GM21423 (cell line): ENCODE measurements around the gene STX16.

Source experiments
- ATAC-seq: cut with Tn5 transposase; IDR thresholded peaks from one replicate; pipeline ENCODE4 v1.9.1; 2021; ENCODE audit warnings: mild to moderate bottlenecking, moderate library complexity; ENCODE audit not compliant: unreplicated experiment

Gene STX16

DNA sequence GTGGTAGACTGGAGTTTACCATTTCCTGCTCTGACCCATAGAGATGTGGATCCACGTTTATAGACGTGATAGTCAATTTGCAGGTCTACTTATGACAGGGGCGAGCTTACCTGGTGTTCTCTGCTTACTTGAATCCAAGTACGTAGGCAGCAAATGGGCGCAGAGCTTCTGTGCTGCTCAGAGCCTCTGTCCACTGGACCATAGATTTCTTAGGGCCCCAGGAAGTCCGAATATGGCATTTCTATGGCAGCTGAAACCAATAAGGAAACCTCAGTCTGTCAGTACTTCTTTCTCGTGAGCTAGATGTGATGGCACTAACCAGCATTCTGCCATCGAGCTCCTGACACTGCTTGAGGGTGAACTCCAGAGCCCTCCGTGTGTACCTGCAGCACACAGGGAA lies 22.0 kb downstream of the STX16 start:
- ATAC-seq, result no peak

DNA sequence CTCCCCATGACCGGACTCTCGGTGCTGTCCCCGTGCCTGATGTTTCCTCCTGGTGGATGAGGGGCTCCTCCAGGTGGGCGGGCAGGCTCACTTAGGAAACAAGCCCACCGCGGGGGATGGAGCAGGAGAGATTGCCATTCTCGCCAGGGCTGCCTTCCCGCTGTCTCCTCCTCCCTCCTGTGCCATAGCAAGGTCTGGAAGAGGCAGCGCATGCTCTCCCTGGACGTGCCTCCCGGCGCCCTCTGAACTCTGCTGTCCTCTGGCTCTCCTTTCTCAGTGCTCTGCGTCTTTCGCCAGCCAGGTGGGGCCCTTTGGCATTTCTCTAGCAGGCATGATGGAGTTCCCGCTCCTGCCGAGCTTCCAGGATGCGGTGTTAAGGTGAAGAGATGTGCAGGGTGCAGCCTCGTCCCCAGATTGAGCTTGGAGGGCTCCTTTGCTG lies 24.1 kb downstream of the STX16 start:
- no peak for ATAC-seq

DNA sequence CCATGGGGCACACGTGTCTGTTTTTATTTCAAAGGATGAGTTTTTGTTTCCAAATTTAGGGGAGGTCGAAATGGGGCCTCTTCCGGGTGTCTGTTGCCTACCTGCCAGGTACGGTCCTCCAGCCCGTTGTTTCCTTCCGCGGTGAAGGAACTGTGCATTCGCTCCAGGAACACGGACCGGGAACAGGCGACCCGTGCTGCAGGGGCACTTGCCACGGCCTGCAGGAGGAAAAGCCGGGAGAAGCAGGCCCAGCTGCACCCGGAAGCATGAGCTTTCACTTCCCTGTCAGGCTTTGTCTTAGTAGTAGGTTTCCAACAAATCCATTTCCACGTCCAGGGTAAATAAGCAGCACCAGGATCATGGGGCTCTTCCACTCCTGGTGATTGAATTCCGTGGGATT lies 24.6 kb downstream of the STX16 start:
- ATAC-seq, result no peak

DNA sequence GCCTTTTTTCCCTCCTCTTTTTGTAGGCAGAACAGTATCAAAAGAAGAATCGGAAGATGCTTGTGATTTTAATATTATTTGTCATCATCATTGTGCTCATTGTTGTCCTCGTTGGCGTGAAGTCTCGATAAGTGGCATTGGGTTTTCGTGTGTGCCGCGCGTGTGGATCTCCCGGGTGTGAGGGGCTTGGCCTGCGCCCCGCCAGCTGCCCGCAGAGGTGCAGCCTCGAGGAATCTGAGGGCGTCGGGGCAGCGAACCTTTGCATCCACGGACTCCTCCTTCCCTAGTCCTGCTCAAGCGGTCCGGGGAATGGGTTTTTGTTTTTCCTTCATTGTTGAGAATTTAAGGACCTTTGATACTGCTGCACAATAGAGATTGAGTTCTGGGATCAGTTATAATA lies 25.1 kb downstream of the STX16 start:
- no peak for ATAC-seq

DNA sequence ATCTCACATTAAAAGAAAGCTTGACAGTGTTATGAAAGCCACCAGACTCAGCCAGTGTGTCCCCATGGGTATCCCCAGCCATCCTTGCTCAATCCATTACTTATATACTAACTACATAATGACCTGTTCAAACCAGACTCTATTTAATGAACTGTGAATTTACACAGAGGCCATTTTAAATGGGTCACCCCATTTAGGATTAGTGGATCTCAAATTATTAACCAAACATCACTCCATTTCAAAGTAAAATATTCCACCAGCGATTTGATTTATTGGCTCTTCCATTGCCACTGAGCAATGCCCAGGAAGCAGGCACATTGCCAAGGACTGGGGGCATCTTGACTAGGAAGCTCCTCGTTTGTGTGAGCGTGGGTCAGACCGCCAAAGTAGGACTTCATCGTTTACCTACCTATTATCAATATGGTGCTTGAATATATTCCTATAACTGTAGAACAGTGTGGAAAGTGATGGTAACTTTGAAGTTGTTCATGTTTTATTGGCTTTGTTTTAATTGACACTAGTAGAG lies 26.1 kb downstream of the STX16 start:
- no peak for ATAC-seq

DNA sequence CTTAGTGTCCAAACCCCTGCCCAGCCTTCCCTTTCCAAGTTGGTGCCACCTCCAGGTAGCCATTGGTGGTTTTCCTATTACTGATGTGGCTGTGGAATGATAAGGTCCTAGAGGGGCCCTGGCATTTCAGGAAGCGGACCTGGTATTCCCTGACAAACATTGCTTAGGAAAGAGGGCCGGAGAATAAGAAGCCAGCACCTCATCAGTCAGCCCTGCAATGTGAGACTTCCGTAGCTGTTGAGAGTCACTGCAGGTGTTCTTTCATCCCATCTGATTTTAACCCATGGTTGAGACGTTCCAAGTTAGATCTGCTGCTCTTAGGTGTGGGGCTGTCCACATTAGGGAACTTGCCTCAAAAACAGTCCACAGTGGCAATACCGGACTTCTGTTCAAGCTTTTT lies 26.7 kb downstream of the STX16 start:
- no peak for ATAC-seq

DNA sequence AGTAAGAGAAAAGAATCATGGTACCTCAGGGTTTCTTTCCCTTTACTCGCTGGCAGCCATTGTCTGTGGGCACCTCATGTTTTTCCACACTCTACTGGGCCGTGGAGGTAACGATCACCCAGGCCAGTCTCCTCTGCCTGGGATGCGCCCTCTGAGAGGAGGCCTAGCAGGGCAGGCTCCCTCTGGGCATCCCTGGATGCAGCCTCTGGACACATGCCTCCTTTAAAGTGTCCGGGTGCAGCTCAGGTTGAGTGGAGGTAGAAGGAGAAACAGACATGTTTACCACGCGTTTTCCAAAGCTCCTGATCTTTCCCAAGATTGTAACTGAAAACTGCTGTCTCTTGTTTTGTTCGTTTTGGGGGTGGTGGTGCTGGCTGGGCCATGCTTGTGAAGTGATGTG lies 27.7 kb downstream of the STX16 start:
- ATAC-seq, result no peak

DNA sequence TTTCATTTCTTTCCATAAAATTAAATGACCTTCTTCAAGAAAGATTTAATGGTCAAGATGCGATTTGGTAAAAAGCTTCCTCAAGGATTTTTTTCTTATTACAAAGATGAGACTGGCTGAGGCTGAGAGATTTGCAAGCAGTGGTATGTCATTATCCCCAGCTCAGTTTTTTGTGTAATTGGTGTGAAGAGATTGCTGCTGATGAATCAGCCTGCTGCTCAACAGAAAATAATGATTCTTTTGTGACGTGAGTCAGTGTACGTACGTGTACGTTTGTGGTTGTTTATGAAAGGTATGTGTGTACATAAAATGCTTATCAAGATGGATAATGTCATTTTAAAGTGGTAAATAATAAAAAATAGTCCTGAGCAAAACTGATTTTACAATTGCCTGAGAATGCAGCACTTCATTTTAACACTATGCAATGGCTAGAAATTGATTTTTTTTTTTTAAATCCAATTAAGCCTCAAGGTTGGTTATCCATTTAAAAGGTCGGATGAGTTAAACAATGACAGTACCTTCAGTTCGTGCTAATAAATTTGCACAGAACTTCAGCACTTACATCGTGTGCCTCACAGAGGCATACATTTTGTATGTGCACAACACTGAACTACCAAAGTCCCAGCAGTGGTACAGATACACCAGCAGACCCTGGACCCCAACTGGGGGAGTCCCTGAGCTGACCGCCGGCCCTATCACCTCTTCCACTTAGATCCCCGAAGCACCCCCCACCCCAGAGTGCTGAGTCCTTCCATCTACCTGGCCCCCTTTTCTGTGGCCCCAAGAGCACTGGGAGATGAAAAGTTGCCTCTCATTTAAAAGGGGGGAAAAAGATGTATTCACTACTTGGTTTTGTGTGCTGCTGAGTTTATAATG lies 31.8 kb downstream of the STX16 start:
- no peak for ATAC-seq

DNA sequence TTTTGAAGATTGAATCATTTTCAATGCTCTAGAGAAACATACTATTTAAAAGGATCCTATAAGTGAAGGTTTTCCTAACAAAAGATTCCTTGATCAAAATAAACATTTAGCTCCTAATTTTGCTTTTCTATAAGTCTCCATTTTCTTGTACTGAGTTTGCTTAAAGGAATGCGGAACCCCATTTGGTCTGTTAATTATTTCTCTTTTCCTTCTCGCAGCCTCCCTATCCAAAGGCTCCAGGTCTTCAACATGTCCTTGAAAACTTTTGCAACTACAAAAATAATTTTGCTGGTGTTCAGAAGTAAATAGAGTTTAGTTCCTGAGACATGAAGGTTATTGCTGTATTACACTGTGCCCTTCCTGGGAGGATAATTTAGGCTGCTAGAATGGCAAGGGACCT lies 33.2 kb downstream of the STX16 start:
- no peak for ATAC-seq

DNA sequence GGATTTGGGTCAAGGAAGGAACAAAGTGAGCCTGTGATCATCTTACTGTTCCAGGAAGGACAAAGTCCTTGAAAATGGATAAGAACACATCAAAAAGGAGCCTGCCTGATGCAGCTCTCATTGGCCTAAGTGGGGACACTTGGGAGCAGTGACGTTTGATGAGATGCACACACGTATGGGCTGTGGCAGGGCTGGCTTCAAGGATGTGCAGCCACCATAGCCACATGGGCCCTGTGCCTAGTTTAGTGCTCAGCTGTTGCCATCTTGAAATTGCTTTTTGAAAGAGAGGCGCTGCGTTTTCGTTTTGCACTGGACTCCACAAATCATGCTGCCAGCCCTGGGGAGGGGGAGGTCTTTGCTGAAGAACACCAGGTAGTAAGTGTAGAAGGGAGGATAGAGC lies 34.9 kb downstream of the STX16 start:
- ATAC-seq, result no peak

DNA sequence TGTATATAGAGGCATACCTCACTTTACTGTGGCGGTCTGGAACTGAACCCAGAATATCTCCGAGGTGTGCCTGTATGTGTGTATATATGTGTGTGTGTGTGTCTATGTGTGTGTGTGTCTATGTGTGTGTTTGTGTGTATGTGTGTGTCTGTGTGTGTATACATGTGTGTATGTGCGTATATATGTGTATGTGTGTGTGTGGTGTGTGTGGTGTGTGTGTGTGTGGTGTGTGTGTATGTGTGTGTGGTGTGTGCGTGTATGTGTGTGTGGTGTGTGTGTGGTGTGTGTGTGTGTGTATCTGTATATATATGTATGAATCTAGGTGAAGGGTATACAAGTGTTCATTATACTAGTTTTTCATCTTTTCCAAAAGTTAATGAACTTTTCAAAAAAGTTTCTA lies 37.3 kb downstream of the STX16 start:
- no peak for ATAC-seq

DNA sequence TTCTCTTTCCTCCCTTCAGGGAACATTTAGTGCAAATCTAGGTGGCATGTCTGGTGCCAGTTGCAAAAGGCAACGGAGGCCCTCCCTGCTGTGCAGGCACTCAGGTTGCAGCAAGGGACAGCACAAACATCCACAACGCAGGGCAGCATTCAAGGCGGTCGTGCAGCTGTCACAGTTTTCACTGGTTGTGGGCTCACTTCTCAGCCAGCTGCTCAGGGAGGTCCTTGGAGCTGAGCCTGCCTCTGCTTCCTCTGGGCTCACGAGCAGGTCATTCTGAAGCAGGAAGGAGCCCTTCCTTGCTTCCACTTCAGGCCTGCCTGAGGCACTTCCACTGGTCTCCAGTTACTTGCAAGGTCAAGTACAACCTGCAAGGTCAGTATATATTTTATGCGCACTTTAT lies 37.8 kb downstream of the STX16 start:
- no peak for ATAC-seq

DNA sequence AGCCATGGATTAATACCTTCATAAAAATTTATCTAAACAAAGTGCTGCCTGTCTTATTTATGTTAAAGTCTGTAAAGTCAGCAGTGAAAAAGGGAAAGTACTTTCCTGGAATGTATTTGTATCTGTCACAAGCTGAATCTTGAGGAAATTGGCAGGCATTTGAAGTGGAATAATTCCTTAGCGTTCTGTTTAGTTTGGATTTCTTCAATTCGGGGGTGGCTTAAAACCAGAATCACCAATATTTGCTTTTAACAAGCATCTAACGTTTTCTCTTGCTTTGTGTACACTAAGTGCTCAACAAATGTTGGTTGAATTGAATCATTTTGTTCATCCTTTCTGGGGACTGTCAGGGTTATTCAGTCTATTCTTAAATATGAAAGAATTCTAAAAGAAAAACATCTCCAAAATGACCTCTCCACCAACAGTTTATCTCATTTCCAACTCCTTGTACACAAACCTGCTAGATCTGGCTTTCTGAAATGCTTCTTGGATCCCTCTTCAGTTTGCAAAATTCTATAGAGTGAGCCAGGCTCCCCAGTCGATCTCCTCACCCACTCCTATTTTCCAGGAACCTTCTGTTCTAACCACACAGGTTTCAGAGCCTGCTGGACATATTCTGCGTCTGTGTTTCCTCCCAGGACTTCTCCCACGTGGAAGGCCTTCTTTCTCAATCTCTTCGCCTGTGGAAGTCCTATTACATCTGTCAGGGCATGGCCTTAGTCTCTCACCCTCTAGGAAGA lies 39.5 kb downstream of the STX16 start:
- no peak for ATAC-seq

DNA sequence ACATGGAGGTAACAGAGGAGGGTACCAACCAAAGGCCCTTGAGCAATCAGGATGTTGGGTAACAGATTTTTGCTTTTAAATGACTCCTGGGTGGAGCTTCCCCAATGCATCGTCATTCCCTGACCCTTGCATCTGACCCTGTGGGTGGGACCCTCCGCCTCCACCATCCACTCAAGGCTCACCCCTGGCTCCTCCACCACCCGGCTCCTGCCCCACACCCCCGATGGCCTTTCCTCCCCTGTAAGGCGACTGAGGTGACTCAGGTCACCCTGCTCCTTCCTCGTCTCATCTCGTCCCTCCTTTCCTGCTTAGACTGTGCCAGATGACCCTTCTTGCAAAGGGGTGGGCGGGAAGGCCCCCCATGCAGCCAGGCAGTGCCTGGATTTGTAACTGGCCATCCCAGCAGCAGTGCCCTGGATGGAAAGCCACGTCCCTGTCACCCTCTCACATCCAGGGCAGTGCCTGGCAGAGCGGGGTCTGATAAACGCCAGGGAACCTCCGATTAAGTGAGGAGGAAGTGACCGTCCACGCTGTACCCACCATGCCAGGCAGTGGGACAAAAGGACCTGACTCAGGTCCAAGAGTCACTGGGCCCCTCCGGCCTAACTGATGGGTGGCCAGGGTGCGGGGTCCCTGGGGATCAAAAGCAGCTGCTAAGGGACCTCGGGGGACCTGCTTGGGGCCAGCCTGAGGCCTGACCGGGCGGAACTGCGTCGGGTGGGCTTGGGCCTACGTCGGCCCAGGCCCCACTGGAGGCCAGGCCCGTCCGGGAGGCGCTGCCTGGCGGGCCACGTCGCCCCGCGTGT lies 40.9 kb downstream of the STX16 start:
- no peak for ATAC-seq

DNA sequence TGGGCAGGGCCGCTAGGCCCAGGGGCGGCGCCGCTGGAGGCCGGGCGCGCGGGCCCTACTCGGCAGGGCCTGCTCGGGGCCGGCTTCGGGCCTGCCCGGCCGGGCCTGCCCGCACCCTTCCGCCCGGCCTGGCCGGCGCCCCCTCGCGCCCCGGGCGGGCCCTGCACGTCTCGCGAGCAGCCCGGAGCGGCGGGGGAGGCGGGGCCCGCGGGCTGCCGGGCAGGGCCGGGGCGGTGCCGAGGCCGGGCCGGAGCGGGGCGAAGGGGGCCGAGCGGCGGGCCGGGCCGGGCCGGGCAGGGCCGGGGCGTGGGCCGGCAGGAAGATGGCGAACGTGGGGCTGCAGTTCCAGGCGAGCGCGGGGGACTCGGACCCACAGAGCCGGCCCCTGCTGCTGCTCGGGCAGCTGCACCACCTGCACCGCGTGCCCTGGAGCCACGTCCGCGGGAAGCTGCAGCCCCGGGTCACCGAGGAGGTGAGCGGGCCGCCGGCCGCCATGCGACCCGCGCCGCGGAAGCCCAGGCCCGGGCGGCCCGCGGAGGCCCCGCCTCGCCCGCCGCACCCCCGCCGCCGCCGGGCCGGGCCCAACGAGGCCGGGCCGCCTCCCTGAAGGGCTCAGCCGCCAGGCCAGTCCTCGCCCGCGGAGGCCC lies 41.6 kb downstream of the STX16 start, which contains the start of gene NPEPL1:
NPEPL1 (plus strand) TSS at position 222 of the 647 bp plus-strand sequence; CDS start at position 323, 101 bp downstream.
- peak; percentile 92 for ATAC-seq

DNA sequence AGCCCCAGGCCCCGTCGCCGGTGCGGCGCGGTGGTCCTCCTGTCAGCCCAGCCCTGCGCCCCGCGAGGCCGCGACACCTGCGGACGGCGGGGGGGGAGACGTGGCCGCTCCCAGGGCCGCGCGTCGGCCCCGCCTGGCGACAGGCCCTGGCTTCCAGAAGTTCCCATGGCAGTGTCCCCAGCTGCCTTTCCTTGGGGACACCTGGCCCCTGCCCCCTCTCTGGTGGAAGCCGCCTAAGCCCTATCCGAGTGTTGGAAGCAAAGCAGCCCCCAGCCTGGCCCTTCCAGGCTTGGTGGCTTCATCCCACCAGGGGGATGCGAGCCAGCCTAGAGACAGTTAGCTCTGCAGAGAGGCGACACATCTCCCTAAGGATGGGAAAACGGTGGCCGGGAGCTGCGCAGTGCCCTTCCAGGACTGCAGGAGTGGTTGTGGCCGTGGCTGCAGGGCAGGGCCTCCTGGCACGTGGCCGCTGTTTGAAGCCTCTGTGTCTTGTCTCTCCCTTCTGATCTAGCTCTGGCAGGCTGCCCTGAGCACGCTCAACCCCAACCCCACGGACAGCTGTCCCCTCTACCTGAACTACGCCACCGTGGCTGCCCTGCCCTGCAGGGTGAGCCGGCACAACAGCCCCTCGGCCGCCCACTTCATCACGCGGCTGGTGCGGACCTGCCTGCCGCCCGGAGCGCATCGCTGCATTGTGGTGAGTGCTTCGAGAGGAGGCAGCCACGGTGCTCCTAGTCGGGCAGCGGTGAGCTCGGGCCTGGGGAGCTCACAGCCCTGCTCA lies 42.3 kb downstream of the STX16 start:
- no peak for ATAC-seq

DNA sequence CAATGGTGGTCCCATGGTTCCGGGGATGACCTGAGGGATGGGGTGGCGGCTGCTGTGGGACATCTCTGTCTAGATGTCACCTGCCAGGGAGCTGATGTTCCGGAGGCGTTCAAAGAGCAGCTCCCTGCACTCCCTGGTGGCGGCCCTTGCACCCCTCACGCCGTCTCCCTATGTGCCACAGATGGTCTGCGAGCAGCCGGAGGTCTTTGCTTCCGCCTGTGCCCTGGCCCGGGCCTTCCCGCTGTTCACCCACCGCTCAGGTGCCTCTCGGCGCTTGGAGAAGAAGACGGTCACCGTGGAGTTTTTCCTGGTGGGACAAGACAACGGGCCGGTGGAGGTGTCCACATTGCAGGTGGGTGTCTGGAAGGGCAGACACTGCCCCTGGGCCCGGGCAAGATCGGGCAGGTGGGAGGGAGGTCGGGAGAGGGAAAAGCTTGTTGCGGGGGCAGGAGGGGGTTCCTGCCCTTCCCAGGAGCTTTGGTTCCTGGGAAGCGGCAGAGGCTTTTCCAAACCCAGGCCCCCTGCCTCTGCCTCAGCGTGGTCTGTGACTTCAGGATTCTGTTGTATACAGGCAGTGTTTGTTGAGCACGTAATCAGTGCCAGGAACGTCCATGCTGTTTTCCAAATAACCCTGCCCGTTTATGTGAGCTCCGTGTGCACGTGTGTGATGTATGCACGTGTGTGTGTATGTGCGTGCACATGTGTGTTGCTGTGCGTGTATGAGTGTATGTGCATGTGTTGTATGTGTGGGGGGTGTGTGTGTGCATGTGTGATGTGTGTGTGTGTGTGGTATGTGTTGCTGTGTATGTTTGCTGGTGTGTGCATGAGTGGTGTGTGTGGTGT lies 43.4 kb downstream of the STX16 start:
- ATAC-seq, result no peak

DNA sequence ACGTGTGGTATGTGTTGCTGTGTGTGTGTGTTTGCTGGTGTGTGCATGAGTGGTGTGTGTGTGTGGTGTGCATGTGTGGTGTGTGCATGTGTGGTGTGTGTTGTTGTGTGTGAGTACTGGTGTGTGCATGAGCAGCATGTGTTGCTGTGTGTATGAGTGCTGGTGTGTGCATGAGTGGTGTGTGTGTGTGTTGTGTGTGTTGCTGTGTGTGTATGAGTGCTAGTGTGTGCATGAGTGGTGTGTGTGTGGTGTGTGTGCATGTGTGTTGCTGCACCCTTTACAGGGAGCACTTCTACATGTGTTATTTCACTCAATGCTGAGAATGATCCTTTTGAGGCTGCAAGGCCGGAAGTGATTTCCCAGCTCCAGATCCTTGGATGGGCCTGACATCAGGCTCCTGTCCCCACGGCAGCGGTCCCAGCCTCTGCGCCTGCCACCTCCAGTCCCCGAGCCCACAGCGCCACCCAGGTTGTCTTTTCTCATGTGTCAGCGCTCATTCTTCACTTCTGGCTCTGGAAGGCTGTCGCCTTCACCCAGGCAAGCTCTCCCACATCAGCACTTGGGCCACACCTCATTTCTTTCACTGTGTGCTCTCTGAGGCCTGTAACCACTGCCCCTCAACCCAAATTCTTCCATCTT lies 44.1 kb downstream of the STX16 start:
- no peak for ATAC-seq
